T follicular helper cell (primary cell): ENCODE measurements around the gene TBC1D5.

ENCODE experiments used
- DNase-seq: peaks from one replicate; pipeline ENCODE4 v3.0.0-alpha.2; 2020; ENCODE audit warnings: low read depth

The TBC1D5 gene

GRCh38 chr3:17349093-17349492 lies 393.3 kb downstream of the TBC1D5 start:
- DNase-seq: no peak

DNA sequence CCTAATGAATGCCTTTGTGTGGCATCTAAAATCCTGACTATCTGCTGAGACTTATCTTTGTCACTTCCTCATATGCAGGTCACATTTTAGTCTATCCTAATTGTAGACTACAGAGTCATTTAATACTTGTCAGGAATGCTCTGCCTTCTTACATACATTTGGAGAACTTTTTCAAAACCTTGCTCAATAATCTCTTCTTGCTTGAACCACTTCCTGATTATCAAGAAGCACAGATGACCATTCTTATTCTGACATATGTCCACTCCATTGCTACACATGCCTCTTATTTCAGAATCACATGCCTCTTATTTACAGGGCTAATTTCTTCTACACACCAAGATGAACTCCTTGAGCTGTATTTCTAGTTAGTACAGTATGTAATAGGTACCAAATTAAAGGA lies 400.3 kb downstream of the TBC1D5 start:
- DNase-seq: no peak

DNA sequence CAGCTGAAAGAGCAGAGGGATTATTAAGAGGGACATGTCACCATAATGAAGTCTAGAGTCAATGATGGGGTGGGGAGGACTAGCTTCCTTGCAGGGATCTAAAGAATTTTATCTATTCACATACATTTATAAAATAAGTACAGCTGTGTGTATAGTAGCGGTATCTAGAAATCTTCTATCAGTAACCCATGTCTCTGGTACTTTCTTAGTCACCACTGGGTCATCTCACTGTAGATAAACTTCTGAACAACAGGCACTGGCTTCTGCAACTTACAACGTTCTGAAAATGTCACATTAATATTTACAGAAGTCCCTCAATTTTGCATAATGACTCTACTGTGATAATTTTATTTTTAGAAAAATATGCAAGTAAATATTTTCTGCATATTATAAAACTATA lies 401.7 kb downstream of the TBC1D5 start:
- no peak for DNase-seq

- no peak for DNase-seq
Measured at GRCh38 chr3:17340261-17340660, 402.2 kb downstream of the TBC1D5 start.

- DNase-seq: no peak
Measured at GRCh38 chr3:17339132-17339575, 403.3 kb downstream of the TBC1D5 start.

- no peak for DNase-seq
Measured at GRCh38 chr3:17336291-17336690, 406.1 kb downstream of the TBC1D5 start.

GRCh38 chr3:17333893-17334292 lies 408.5 kb downstream of the TBC1D5 start:
- DNase-seq: no peak

GRCh38 chr3:17333446-17333845 lies 409.0 kb downstream of the TBC1D5 start:
- DNase-seq: no peak

DNA sequence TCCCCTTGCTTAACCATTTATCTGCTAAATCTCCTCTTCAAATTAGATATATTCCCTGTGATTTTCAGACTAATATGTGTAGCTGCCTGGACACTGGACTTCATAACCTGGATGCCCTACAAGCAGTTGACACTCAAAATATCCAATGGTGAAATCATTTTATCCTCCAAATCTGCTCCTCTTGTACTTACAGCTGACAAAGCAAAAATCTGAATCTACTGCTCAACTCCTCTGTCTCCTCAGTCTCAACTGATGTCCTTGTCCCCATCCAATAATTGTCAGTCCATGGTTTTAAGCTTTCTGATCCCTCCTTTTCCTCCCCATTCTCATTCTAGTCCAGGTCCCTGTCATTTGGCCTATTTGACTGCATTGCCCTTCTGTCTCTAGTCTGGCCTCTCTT lies 411.8 kb downstream of the TBC1D5 start:
- no peak for DNase-seq

DNA sequence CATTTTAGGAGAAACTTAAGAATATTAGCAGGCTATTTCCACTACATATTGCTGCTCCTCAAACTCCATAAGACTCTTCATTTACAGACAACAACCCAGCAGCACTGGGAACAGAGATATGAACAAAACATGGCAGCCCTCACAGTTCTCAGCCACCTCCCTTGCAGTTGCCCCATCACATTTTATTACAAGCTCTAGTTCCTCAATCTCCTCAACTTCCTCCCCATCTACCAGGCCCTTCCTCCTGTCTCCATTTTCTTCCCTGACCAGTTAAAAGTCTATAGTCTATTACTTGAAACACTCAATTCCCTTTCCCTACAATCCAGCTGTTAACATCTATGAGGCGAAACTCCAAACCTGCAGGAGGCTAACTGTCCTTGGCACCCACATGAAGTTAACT lies 412.5 kb downstream of the TBC1D5 start:
- no peak for DNase-seq

DNA sequence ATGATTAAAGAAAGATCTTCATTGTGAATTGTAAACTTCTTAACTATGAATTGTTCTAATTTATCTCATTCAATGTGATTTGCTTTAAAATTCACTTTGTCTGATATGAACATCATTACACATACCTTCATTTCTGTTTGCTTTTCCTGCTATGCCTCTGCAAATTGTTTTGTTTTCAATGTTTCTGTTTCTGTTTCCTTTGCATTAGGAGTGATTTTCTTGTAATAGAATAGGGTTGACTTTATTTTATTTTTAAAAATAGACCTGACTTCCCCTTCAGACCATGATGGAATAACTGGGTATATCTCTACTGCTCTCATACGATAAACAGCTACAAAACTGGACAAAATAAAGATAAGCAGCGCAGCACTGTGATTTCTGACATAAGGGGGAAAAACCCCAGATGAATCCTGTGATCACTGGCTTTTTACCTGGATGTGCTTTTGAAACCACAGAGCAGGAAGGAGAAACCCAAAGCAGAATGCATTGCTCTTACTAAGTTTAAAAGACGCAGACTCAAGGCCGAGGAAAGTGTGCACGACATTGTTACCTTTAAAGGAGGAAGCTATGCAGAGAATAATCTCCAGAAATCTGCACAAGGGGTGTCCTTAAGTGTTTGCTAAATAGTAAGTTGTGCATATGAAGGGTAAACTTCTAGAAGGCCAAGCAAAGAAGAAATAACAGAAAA lies 420.2 kb downstream of the TBC1D5 start:
- no peak for DNase-seq

DNA sequence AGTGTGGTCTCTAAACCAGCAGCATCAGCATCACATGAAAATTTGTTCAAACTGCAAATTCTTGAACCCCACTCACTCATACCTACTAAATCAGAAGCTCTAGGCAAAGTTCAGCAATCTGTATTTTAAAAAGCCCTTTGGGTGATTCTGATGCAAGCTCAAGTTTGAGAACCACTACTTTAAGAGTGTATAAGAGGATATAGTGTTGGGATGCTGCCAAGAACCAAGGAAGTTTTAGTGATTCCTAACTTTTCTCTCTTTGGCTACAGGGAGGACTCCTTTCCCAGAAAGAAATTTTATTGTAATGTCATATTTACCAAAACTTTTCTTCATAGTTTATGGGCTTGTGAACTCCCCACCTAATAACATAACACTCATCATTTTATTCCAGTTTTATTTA lies 422.2 kb downstream of the TBC1D5 start:
- DNase-seq: no peak

DNA sequence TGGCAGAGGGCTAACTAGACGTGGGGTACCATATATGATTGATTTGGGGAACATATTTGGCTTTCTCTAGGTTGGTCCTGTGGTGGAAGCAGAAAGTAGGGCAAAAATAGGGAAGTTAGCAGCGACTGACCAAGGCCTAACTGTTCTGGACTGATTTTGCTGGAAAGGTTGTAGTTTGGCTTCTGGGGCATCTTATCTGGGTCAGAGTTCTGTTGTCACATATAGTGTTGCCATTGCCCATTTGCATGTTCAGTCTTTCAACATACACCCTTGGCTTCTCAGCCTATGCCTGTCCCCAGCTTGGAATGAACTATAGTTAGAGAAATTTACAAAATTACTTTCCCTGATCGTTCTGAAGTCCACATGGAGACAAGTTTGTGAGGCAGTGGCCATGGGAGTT lies 426.5 kb downstream of the TBC1D5 start:
- DNase-seq: no peak

- no peak for DNase-seq
Measured at GRCh38 chr3:17314171-17314570, 428.3 kb downstream of the TBC1D5 start.

- no peak for DNase-seq
Measured at GRCh38 chr3:17313746-17314145, 428.7 kb downstream of the TBC1D5 start.

GRCh38 chr3:17310983-17311382 lies 431.4 kb downstream of the TBC1D5 start:
- no peak for DNase-seq

- DNase-seq: no peak
Measured at GRCh38 chr3:17307887-17308286, 434.5 kb downstream of the TBC1D5 start.

DNA sequence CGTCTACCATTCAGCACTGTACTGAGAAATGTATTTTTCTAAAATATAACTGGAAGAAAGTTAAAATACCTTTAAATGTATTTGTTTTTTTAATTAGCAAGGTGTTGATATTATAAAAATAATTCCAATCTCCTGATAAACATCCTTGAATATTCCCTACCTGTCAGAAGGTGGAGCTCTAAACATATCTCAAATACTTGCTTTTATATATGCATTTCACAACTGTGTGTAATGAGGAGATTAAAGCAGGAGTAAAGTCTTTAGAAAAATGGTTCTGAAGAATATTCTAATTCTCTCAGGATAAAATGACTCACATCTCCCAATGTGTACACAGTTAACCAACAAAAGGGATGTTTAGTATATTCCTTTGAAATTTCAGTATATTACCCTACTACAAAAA lies 434.9 kb downstream of the TBC1D5 start:
- no peak for DNase-seq

GRCh38 chr3:17304969-17305368 lies 437.5 kb downstream of the TBC1D5 start:
- DNase-seq: no peak

DNA sequence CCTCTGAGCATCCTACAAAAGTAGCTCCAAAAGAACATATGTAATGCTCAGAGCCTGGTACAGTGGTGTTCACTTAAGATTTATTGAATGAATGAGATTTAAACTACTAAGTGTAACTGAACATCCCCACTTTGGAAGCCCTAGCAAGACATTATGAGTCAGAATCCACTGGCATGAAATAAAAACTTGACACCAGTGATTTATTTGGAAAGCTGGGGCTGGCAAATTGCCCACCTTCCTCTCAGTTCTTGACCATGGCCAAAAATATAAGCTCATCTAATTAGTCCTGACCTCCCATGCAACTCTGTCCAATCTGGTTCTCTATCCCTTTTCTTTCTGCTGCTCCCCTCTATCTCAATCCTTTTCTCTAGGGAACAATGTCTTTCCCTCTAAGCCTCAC lies 439.7 kb downstream of the TBC1D5 start:
- DNase-seq: no peak

GRCh38 chr3:17302170-17302569 lies 440.3 kb downstream of the TBC1D5 start:
- no peak for DNase-seq

DNA sequence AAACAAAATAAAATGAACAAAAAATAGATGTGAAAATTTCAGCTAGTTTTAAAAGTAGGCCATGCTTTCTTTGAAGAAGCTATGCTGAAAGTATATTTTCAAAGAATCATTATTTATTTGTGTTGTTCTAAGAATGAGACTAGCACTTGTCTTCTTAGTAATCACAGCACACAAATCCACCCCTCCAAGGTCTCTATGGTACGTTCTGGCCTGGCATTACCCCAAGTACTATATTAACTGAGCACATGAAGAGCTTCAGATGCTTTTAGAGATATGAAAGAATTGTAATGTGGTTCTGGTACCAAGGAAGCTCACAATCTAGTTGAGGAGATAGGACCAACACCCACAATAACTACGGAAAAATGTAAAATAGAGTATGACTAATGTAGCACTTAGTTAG lies 441.2 kb downstream of the TBC1D5 start:
- DNase-seq: no peak

DNA sequence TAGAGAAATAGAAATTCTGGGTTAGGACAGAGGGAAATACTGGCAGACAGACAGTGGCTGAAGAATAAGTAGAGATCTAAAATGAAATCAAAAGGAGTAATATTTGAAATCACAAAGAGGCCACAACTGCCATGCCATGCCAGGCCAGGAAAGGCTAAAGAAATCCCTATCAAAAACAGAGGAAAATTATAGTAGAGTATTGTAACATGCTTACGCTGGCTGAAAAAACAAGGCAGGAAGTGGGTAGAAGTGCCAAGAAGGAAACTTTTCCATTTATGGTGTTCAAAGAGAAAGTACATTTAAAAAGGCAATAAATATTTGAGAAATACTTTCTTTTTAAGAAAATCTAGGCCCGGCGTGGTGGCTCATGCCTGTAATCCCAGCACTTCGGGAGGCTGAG lies 442.0 kb downstream of the TBC1D5 start:
- DNase-seq: no peak

DNA sequence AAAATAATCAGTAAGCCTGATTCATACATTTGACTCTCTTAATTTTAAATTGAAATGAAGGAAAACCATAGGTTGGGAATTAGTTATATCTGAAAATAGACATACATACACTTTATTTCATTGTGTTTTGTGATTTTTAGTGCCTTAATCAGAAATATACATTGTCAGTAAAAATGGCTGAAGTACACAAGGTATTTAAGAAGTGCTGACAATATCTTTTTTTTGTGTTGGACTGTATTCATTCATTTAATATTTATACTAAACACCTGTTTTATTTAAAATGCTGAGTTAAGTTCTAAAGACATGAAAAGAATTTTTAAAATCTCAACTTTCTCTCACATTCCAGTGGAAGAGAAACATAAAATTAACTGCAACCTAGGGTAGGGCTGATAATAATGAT lies 444.4 kb downstream of the TBC1D5 start:
- DNase-seq: no peak
